Endothelial cell (in vitro differentiated cells): Measurements from ENCODE around the gene SCT. TPM values are rescaled to one million over a fixed set of nuclear protein-coding genes. Genes with fewer than 3 reads are reported as not detected.

Experiments
- DNase-seq: peaks from one replicate; pipeline ENCODE4 v3.0.0; 2021; ENCODE audit warnings: low spot score
- H3K27ac Mint-ChIP-seq: one replicate; pipeline ENCODE4 v1.8.0; 2021; ENCODE audit warnings: mixed read lengths, inconsistent platforms; ENCODE audit not compliant: unreplicated experiment
- H3K27me3 Mint-ChIP-seq: one replicate; pipeline ENCODE4 v1.8.0; 2021; ENCODE audit warnings: mild to moderate bottlenecking, moderate library complexity, mixed read lengths, inconsistent platforms; ENCODE audit not compliant: unreplicated experiment
- H3K36me3 Mint-ChIP-seq: one replicate; pipeline ENCODE4 v1.8.0; 2021; ENCODE audit warnings: mild to moderate bottlenecking, low read depth, mixed read lengths, inconsistent platforms; ENCODE audit not compliant: unreplicated experiment
- H3K4me1 Mint-ChIP-seq: one replicate; pipeline ENCODE4 v1.8.0; 2021; ENCODE audit warnings: mild to moderate bottlenecking, mixed read lengths, inconsistent platforms; ENCODE audit not compliant: unreplicated experiment
- H3K4me3 Mint-ChIP-seq: one replicate; pipeline ENCODE4 v1.8.0; 2021; ENCODE audit warnings: mild to moderate bottlenecking, mixed read lengths, inconsistent platforms; ENCODE audit not compliant: unreplicated experiment
- H3K9me3 Mint-ChIP-seq: one replicate; pipeline ENCODE4 v1.8.0; 2021; ENCODE audit warnings: mixed read lengths, inconsistent platforms; ENCODE audit not compliant: unreplicated experiment
- CTCF ChIP-seq: fragments of 200-600 bp; sonication (generic); IDR thresholded peaks from one replicate; pipeline ENCODE4 v1.5.0; 2021; ENCODE audit warnings: antibody characterized with exemption; ENCODE audit not compliant: unreplicated experiment
- total RNA-seq: library from RNA; stranded (reverse); fragmentation: NEBNext Ultra II Directional; extraction: Animal tissue kit (Norgen Biotek cat#: 25700); gene quantifications from one replicate; pipeline ENCODE4 v1.2.1, GENCODE V29; 2021; ENCODE audit not compliant: unreplicated experiment

SCT gene
- total RNA-seq, 1 donor from 2014 or later, result 1.8 TPM

GRCh38 chr11:627308-627576 is 261 bp upstream of the SCT start:
- Mint-ChIP-seq H3K4me3 (no peak overlapping the region), H3K4me1 (peaks cover 8% of the 10 kb centered on the region), H3K27me3 (peaks cover 23% of the 10 kb centered on the region), H3K9me3 (no peaks in the 10 kb centered on the region), H3K36me3 (peaks cover 12% of the 10 kb centered on the region), H3K27ac (no peak overlapping the region)
- TF ChIP-seq CTCF, result no peak
- DNase-seq, result no peak

GRCh38 chr11:625636-626268 is 1.2 kb downstream of the SCT start:
- H3K4me3 Mint-ChIP-seq, result no peak overlapping the region

GRCh38 chr11:624705-625635 is 2.0 kb downstream of the SCT start, which contains the start of gene CDHR5:
Gene CDHR5 (minus strand): TSS chr11:624955. CDS start chr11:624902, 53 bp downstream.
- TF ChIP-seq CTCF, result no peak
- H3K4me1 Mint-ChIP-seq, result peaks cover 8% of the 10 kb centered on the region
- H3K4me3 Mint-ChIP-seq, result no peak within 1 kb of the TSS
- DNase-seq, result no peak
- H3K27ac Mint-ChIP-seq, result no peak within 1 kb of the TSS
- H3K27me3 Mint-ChIP-seq, result peaks cover 23% of the 10 kb centered on the region
- H3K36me3 Mint-ChIP-seq, result peaks cover 12% of the 10 kb centered on the region
- H3K9me3 Mint-ChIP-seq, result no peaks in the 10 kb centered on the region

More at GRCh38 chr11:625636-626268, 1.2 kb downstream of the SCT start:
- peaks cover 8% of the 10 kb centered on the region for H3K4me1 Mint-ChIP-seq
- H3K9me3 Mint-ChIP-seq, result no peaks in the 10 kb centered on the region
- no peak for DNase-seq
- no peak for TF ChIP-seq CTCF
- H3K27me3 Mint-ChIP-seq, result peaks cover 23% of the 10 kb centered on the region
- H3K36me3 Mint-ChIP-seq, result peaks cover 12% of the 10 kb centered on the region
- H3K27ac Mint-ChIP-seq, result no peak overlapping the region

- Mint-ChIP-seq H3K27me3 (peaks cover 24% of the 10 kb centered on the region), H3K9me3 (no peaks in the 10 kb centered on the region), H3K4me3 (no peak overlapping the region), H3K36me3 (peaks cover 12% of the 10 kb centered on the region), H3K4me1 (peaks cover 5% of the 10 kb centered on the region), H3K27ac (no peak overlapping the region)
- no peak for DNase-seq
- no peak for TF ChIP-seq CTCF
Measured at GRCh38 chr11:623999-624704, 2.8 kb downstream of the SCT start.
